HEK293 (cell line): ENCODE results near the gene DDX23.

Experiments
- BCL6B ChIP-seq: fragments of 450-650 bp; formaldehyde crosslinking; IDR thresholded peaks from 2 replicates; pipeline ENCODE4 v1.5.1; 2017; ENCODE audit warnings: missing biosample characterization, missing genetic modification characterization
- GLI2 ChIP-seq: fragments of 450-650 bp; formaldehyde crosslinking; IDR thresholded peaks from 2 replicates; pipeline ENCODE4; 2017; ENCODE audit warnings: missing biosample characterization, missing genetic modification characterization, low read depth, borderline replicate concordance
- GLIS1 ChIP-seq: fragments of 450-650 bp; formaldehyde crosslinking; IDR thresholded peaks from 2 replicates; pipeline ENCODE4 v1.5.1; 2016; ENCODE audit warnings: missing biosample characterization, missing genetic modification characterization
- KLF10 ChIP-seq: fragments of 450-650 bp; IDR thresholded peaks from 2 replicates; pipeline ENCODE4 v1.5.1; 2018; ENCODE audit warnings: missing biosample characterization, mild to moderate bottlenecking, missing genetic modification characterization
- KLF8 ChIP-seq: fragments of 450-650 bp; formaldehyde crosslinking; IDR thresholded peaks from 2 replicates; pipeline ENCODE4 v1.5.1; 2016; ENCODE audit warnings: missing biosample characterization, missing genetic modification characterization
- MYNN ChIP-seq: fragments of 450-650 bp; formaldehyde crosslinking; IDR thresholded peaks from 2 replicates; pipeline ENCODE4 v1.5.1; 2016; ENCODE audit warnings: missing biosample characterization, missing genetic modification characterization, borderline replicate concordance
- OSR2 ChIP-seq: fragments of 450-650 bp; formaldehyde crosslinking; IDR thresholded peaks from 2 replicates; pipeline ENCODE4 v1.5.1; 2016; ENCODE audit warnings: missing biosample characterization, missing genetic modification characterization
- PATZ1 ChIP-seq: fragments of 450-650 bp; formaldehyde crosslinking; IDR thresholded peaks from 2 replicates; pipeline ENCODE4 v1.5.1; 2016; ENCODE audit warnings: missing biosample characterization, missing genetic modification characterization
- SETDB1 ChIP-seq: IDR thresholded peaks from one replicate; pipeline ENCODE4 v1.6.1; 2017; ENCODE audit warnings: mild to moderate bottlenecking, low read length, moderate library complexity, mixed read lengths; ENCODE audit not compliant: insufficient read length
- YY2 ChIP-seq: fragments of 450-650 bp; formaldehyde crosslinking; IDR thresholded peaks from 2 replicates; pipeline ENCODE4 v1.5.1; 2016; ENCODE audit warnings: missing biosample characterization, missing genetic modification characterization
- ZBTB11 ChIP-seq: fragments of 450-650 bp; formaldehyde crosslinking; conservative IDR thresholded peaks from 2 replicates; pipeline ENCODE4 v1.5.1; 2016; ENCODE audit warnings: low read depth, missing biosample characterization, missing genetic modification characterization
- ZBTB26 ChIP-seq: fragments of 450-650 bp; formaldehyde crosslinking; optimal IDR thresholded peaks from 2 replicates; pipeline ENCODE3; 2016; ENCODE audit warnings: missing biosample characterization, mild to moderate bottlenecking, missing genetic modification characterization
- ZNF157 ChIP-seq: fragments of 450-650 bp; formaldehyde crosslinking; IDR thresholded peaks from 2 replicates; pipeline ENCODE4 v1.5.1; 2016; ENCODE audit warnings: missing biosample characterization, missing genetic modification characterization
- ZNF175 ChIP-seq: fragments of 450-650 bp; formaldehyde crosslinking; IDR thresholded peaks from 2 replicates; pipeline ENCODE4 v1.5.1; 2016; ENCODE audit warnings: missing biosample characterization, missing genetic modification characterization
- ZNF2 ChIP-seq: fragments of 450-650 bp; formaldehyde crosslinking; IDR thresholded peaks from 2 replicates; pipeline ENCODE4 v1.5.1; 2016; ENCODE audit warnings: missing biosample characterization, missing genetic modification characterization
- ZNF302 ChIP-seq: fragments of 450-650 bp; formaldehyde crosslinking; IDR thresholded peaks from 2 replicates; pipeline ENCODE4 v1.5.1; 2016; ENCODE audit warnings: missing biosample characterization, missing genetic modification characterization, low read depth
- ZNF341 ChIP-seq: fragments of 450-650 bp; formaldehyde crosslinking; IDR thresholded peaks from 2 replicates; pipeline ENCODE4; 2016; ENCODE audit warnings: low read depth, missing biosample characterization, missing genetic modification characterization
- ZNF48 ChIP-seq: fragments of 450-650 bp; formaldehyde crosslinking; IDR thresholded peaks from 2 replicates; pipeline ENCODE4 v1.5.1; 2016; ENCODE audit warnings: missing biosample characterization, missing genetic modification characterization
- ZNF488 ChIP-seq: fragments of 450-650 bp; formaldehyde crosslinking; IDR thresholded peaks from 2 replicates; pipeline ENCODE4 v1.5.1; 2016; ENCODE audit warnings: missing biosample characterization, missing genetic modification characterization
- ZNF529 ChIP-seq: fragments of 450-650 bp; formaldehyde crosslinking; IDR thresholded peaks from 2 replicates; pipeline ENCODE4 v1.5.1; 2017; ENCODE audit warnings: missing genetic modification characterization, missing biosample characterization; ENCODE audit not compliant: insufficient replicate concordance
- ZNF561 ChIP-seq: fragments of 450-650 bp; IDR thresholded peaks from 2 replicates; pipeline ENCODE4 v1.5.1; 2018; ENCODE audit warnings: missing biosample characterization, missing genetic modification characterization, borderline replicate concordance
- ZNF600 ChIP-seq: fragments of 450-650 bp; formaldehyde crosslinking; IDR thresholded peaks from 2 replicates; pipeline ENCODE4 v1.5.1; 2016; ENCODE audit warnings: missing biosample characterization, missing genetic modification characterization
- ZNF639 ChIP-seq: fragments of 450-650 bp; formaldehyde crosslinking; IDR thresholded peaks from 2 replicates; pipeline ENCODE4 v1.5.1; 2016; ENCODE audit warnings: missing biosample characterization, missing genetic modification characterization
- ZNF692 ChIP-seq: fragments of 450-650 bp; formaldehyde crosslinking; IDR thresholded peaks from 2 replicates; pipeline ENCODE4 v1.5.1; 2016; ENCODE audit warnings: missing biosample characterization, missing genetic modification characterization
- ZNF791 ChIP-seq: fragments of 450-650 bp; formaldehyde crosslinking; IDR thresholded peaks from 2 replicates; pipeline ENCODE4 v1.5.1; 2016; ENCODE audit warnings: missing biosample characterization, missing genetic modification characterization
- ZNF843 ChIP-seq: fragments of 450-650 bp; formaldehyde crosslinking; IDR thresholded peaks from 2 replicates; pipeline ENCODE4 v1.5.1; 2016; ENCODE audit warnings: missing biosample characterization, missing genetic modification characterization

Gene DDX23

GRCh38 chr12:48851883-48852733 is at the start of gene DDX23 (continued):
- TF ChIP-seq ZNF175 (no peak), ZNF639 (tag by site-specific recombination) (peak; percentile 27; the same call in 1 of the 2 replicates), GLI2 (tag by site-specific recombination) (no peak), KLF8 (tag by site-specific recombination) (peak; percentile 85), ZNF692 (tag by site-specific recombination) (peak; percentile 74; the same call in 1 of the 2 replicates), GLIS1 (tag by site-specific recombination) (peak; percentile 77), OSR2 (tag by site-specific recombination) (no peak), YY2 (tag by site-specific recombination) (peak; percentile 95), ZNF302 (tag by site-specific recombination) (no peak), ZNF600 (tag by site-specific recombination) (no peak), ZBTB26 (tag by site-specific recombination) (peak; percentile 76), BCL6B (peak; percentile 76), ZBTB11 (tag by site-specific recombination) (peak; percentile 57), SETDB1 (no peak), ZNF843 (no peak; the same call in none of the 2 replicates), ZNF791 (tag by site-specific recombination) (no peak), KLF10 (peak; percentile 59), MYNN (tag by site-specific recombination) (peak; percentile 20; the same call in 1 of the 2 replicates), ZNF341 (tag by site-specific recombination) (peak; percentile 50; the same call in 1 of the 2 replicates), ZNF561 (tag by site-specific recombination) (0 out of 2 replicates have a peak, but pooled peaks have one; percentile 8), ZNF2 (tag by site-specific recombination) (peak; percentile 67), ZNF48 (tag by site-specific recombination) (no peak), PATZ1 (peak; percentile 100), ZNF529 (no peak), ZNF157 (tag by site-specific recombination) (no peak), ZNF488 (tag by site-specific recombination) (no peak)
